HG03175 (cell line): ENCODE measurements around the gene MAPK4.
"Not testable (repeated sequence)": the region's sequence is repeated elsewhere in the genome, so short reads cannot be mapped to it uniquely, and the experiment has no call there.

ENCODE experiments used
- ATAC-seq: cut with Tn5 transposase; IDR thresholded peaks from one replicate; pipeline ENCODE4 v1.9.1; 2021; ENCODE audit warnings: mild to moderate bottlenecking, moderate library complexity; ENCODE audit not compliant: unreplicated experiment

The MAPK4 gene

GRCh38 chr18:50573196-50573595 lies 13.3 kb downstream of the MAPK4 start:
- ATAC-seq: not testable (repeated sequence)

DNA sequence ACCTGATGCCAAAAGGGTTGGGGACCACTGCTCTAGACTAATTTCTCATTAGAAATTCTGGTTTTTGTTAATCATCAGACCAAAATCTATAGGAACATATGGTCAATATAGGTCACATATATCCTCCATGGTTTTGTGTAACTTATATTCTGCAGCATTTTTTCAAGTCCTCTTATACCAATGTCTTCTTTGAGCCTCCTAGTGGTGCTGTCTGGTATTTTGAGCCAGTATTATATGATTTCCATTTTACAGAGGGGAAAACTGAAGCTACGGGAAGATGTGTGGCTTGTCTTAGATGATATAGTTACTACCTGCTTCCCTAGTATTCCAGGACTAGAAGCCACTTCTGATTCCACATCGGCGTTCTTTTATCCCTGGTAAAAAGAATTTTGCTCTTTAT lies 13.8 kb downstream of the MAPK4 start:
- no peak for ATAC-seq

DNA sequence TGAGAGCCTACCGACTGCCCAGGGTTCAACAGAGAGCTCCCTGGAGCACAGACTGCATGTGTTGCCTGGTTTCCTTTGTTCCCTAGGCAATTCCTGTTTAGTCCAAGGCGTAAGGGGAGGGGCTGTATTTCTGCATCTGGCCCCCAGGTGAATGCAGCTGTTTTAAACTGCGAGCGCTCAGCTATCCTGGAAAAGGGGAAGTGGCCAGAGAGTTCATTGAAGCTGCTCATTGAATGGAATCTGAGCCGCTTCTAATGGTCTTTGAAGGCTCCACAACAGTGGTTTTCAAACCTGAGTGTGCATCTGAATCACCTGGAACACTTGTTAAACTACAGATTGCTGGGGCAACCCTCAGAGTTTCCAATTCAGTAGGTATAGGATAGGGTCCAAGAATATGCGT lies 18.1 kb downstream of the MAPK4 start:
- no peak for ATAC-seq

DNA sequence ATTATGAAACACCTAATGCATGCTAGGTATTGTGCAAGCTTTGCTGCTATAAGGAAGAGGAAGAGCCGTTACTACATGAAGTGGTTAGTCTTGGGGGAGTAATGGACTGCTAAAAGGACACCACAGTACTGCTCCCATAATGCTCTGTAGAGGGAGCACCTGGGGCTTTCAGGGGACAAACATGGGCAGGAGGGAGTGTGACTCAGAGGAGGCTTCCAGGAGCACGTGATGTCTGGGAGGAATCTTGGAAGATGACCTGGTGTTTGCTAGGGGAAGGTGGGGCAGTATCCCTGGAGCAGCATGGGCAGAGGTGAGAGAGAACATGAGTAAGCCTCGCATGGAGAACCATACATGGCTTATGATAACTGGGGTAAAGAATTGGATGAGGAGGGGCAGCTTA lies 18.8 kb downstream of the MAPK4 start:
- ATAC-seq: no peak

DNA sequence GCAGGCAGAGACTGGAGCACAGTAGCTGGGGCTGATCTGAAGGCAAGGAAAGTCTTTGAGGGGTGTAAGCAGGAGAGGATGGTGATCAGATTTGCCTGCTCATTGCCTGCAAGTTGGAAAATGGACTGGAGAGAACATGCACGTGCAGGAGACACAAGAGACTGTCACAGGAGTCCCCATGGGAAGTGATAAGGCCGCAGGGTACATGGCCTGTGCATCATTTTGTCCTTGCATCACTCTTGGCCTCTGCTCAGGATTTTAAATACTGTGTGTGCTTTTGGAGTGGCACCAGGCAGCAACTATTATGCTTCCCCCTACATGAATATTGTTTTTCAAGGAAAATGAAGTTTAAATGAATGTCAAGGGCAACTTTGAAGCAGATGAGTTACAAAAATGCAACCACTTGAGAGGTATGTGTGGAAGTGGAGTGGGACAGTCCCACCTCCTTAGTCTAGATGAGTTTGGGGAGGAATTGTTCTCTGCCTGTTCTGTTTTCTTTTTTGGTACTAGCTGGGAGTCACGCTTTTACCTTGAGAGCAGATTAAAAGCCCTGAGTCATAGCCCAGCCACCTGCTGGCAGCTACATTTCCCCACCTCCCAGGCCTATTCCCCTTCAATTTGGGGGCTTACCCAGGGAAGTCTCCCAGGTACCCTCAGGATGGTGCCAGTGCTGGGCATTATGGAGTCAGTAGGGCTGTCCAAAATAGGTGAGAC lies 19.3 kb downstream of the MAPK4 start:
- ATAC-seq: no peak

GRCh38 chr18:50581517-50581916 lies 21.6 kb downstream of the MAPK4 start:
- no peak for ATAC-seq

- no peak for ATAC-seq
Measured at GRCh38 chr18:50582500-50582899, 22.6 kb downstream of the MAPK4 start.

DNA sequence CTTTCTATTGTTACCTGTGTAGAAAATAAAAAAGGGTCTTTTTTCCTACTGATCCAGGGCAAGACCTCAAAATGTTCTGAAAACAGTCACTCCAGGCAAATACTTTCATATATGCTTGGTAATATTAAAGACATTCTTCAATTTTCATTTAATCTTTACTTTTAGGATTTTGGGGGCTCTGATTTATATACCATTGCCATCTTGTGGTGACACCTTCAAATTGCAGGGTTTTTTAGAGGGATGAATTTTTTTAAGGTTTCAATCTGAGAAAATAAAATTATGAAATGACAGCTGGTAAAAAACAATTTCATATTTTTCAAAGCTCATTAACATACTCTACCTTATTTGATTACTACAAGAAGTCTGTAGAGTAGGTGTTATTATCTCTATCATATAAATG lies 26.8 kb downstream of the MAPK4 start:
- no peak for ATAC-seq

- no peak for ATAC-seq
Measured at GRCh38 chr18:50590593-50590992, 30.7 kb downstream of the MAPK4 start.

GRCh38 chr18:50594012-50594411 lies 34.1 kb downstream of the MAPK4 start:
- ATAC-seq: no peak

- no peak for ATAC-seq
Measured at GRCh38 chr18:50594942-50595341, 35.1 kb downstream of the MAPK4 start.

GRCh38 chr18:50602466-50602865 lies 42.6 kb downstream of the MAPK4 start:
- no peak for ATAC-seq

GRCh38 chr18:50606609-50607008 lies 46.7 kb downstream of the MAPK4 start:
- ATAC-seq: no peak

DNA sequence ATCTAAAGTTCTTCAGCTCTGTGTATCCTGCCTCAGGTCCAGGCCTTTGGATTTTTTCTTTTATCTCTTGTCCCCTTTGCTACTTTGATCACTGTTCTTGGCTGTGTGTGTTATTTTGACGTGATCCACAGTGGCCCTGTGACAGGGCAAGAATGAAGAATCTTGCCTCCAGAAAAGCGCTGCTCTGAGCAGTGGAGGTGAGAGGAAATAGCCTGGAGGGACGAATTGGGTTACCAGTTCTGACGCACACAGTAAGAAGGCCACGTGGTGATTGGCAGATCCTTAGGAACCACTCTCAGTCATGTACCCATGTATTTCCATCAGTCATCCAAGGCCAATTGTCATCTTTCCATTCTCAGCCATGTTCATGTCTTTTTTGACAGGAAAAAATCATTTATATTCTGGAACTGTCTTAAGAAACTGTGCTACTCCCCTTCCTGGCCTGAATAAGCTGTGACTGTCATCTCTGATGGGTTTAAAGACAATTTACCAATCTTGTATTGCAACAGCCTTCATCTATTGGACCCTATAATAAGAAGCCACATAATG lies 47.6 kb downstream of the MAPK4 start:
- ATAC-seq: no peak

DNA sequence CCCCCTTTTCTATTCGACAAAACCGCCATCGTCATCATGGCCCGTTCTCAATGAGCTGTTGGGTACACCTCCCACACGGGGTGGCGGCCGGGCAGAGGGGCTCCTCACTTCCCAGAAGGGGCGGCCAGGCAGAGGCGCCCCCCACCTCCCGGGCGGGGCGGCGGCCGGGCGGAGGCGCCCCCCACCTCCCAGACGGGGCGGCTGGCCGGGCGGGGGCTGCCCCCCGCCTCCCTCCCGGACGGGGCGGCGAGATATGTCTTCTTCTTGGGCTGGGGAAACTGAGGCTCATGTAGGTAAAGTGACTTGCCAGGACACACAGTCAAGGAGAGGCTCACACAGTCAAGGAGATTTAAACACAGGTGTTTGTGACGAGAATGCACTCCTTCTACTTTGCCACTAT lies 49.3 kb downstream of the MAPK4 start:
- ATAC-seq: not testable (repeated sequence)

- ATAC-seq: no peak
Measured at GRCh38 chr18:50610349-50610748, 50.5 kb downstream of the MAPK4 start.

GRCh38 chr18:50611529-50611941 lies 51.6 kb downstream of the MAPK4 start:
- ATAC-seq: no peak

GRCh38 chr18:50614838-50615237 lies 55.0 kb downstream of the MAPK4 start:
- no peak for ATAC-seq

DNA sequence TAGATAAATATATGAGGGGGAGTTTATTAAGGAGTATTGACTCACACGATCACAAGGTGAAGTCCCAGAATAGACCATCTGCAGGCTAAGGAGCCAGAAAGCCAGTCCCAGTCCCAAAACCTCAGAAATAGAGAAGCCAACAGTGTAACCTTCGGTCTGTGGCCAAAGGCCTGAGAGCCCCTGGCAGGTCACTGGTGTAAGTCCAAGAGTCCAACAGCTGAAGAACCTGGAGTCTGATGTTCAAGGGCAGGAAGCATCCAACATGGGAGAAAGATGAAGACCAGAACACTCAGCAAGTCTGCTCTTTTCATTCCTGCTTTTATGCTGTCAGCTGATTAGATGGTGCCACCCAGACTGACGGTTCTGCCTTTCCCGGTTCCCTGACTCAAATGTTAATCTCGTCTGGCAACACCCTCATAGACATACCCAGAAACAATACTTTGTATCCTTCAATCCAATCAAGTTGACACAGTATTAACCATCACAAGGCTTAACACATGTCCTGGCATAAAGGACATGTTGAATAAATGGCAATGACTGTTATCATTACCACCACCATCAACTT lies 56.7 kb downstream of the MAPK4 start:
- no peak for ATAC-seq

DNA sequence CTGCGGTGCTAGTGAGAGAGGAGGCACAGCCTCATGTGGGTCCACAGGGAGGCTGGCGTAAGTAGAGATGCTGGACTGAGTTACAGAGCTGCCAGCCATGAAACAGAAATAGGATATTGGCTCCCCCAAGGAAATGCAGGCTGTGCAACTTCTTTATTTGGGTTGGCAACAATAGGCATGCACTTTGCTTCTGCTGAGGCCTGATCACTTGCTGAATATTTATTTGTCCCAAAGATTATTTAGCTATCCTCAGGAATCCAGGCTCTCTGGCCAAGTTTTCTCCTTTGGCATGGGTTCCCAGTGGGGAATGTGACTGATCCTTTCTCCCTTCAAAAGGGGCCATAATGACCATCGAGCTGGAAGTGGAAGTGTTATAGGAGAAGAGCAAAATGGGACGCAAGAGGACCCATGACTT lies 60.0 kb downstream of the MAPK4 start:
- ATAC-seq: no peak

GRCh38 chr18:50620319-50620718 lies 60.4 kb downstream of the MAPK4 start:
- ATAC-seq: no peak

DNA sequence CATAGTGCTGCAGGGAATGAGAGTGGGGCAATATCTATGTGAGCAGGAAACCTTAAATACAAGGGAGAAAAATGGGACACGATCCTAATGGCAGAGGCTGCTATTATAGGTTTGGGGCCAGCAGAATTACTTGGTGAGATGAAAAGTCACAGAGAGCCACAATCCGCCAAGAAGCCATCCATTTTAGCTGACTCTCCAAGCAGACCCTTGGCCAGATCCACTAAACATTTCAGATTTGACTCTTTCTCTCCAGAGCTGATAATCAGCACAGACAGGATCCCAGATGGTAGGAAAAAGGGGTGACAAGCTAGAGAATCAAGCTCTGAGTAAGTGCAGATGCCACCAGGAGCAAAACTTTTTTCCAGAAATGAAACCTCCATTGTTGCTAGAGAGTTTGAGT lies 61.5 kb downstream of the MAPK4 start:
- no peak for ATAC-seq

- ATAC-seq: no peak
Measured at GRCh38 chr18:50622320-50622719, 62.4 kb downstream of the MAPK4 start.
